ENCODE results near the gene XPR1.
A peak's percentile ranks its signal among the peaks of the same experiment; 100 is the strongest.

The XPR1 gene

GRCh38 chr1:180615493-180616290 lies 16.1 kb upstream of the XPR1 start:
- no peak for DNase-seq

GRCh38 chr1:180616439-180616838 lies 15.4 kb upstream of the XPR1 start:
- DNase-seq: no peak

- no peak for DNase-seq
Measured at GRCh38 chr1:180617774-180618395, 13.9 kb upstream of the XPR1 start.

GRCh38 chr1:180620581-180620980 lies 11.2 kb upstream of the XPR1 start:
- DNase-seq: no peak

GRCh38 chr1:180622658-180623508 lies 8.9 kb upstream of the XPR1 start:
- no peak for DNase-seq

GRCh38 chr1:180623579-180624347 lies 8.1 kb upstream of the XPR1 start:
- DNase-seq: no peak

- DNase-seq: no peak
Measured at GRCh38 chr1:180626711-180627110, 5.1 kb upstream of the XPR1 start.

GRCh38 chr1:180627411-180627810 lies 4.4 kb upstream of the XPR1 start:
- no peak for DNase-seq

GRCh38 chr1:180628646-180629045 lies 3.2 kb upstream of the XPR1 start:
- no peak for DNase-seq

- no peak for DNase-seq
Measured at GRCh38 chr1:180630408-180631193, 1.2 kb upstream of the XPR1 start.

GRCh38 chr1:180631194-180631765 lies 542 bp upstream of the XPR1 start:
- DNase-seq: no peak

GRCh38 chr1:180632326-180633056 lies 669 bp downstream of the XPR1 start:
- peak; percentile 73 for DNase-seq

- DNase-seq: no peak
Measured at GRCh38 chr1:180633057-180634056, 1.5 kb downstream of the XPR1 start.

- no peak for DNase-seq
Measured at GRCh38 chr1:180636138-180636537, 4.3 kb downstream of the XPR1 start.

- no peak for DNase-seq
Measured at GRCh38 chr1:180639871-180640270, 8.0 kb downstream of the XPR1 start.

GRCh38 chr1:180640531-180640949 lies 8.7 kb downstream of the XPR1 start:
- DNase-seq: no peak

GRCh38 chr1:180641662-180642061 lies 9.8 kb downstream of the XPR1 start:
- DNase-seq: no peak

GRCh38 chr1:180642781-180643180 lies 11.0 kb downstream of the XPR1 start:
- no peak for DNase-seq

GRCh38 chr1:180643693-180644092 lies 11.9 kb downstream of the XPR1 start:
- DNase-seq: no peak
